Measurements from ENCODE around the gene TMEM38B. TPM values are rescaled to one million over a fixed set of nuclear protein-coding genes. Genes with fewer than 3 reads are reported as not detected.
A peak's percentile ranks its signal among the peaks of the same experiment; 100 is the strongest.
"Not testable (repeated sequence)": the region's sequence is repeated elsewhere in the genome, so short reads cannot be mapped to it uniquely, and the experiment has no call there.

Gene TMEM38B
- total RNA-seq, 1 donor from 2014 or later: 29.3 TPM

GRCh38 chr9:105679257-105680022 is 14.9 kb upstream of the TMEM38B start:
- no peak for DNase-seq (ENCODE audit: low spot score in 2 of 2)
- no peak for FAIRE-seq

GRCh38 chr9:105681313-105681712 is 13.0 kb upstream of the TMEM38B start:
- no peak for FAIRE-seq
- DNase-seq (ENCODE audit: low spot score in 2 of 2): no peak

- DNase-seq (ENCODE audit: low spot score in 2 of 2): no peak
- no peak for FAIRE-seq
Observed at GRCh38 chr9:105681724-105682123, 12.6 kb upstream of the TMEM38B start.

- FAIRE-seq (no peak), DNase-seq (ENCODE audit: low spot score in 2 of 2) (no peak)
Observed at GRCh38 chr9:105683688-105684275, 10.6 kb upstream of the TMEM38B start.

GRCh38 chr9:105686936-105687335 is 7.4 kb upstream of the TMEM38B start:
- no peak for FAIRE-seq
- no peak for DNase-seq (ENCODE audit: low spot score in 2 of 2)

- FAIRE-seq: no peak
Observed at GRCh38 chr9:105690742-105691141, 3.6 kb upstream of the TMEM38B start.

GRCh38 chr9:105693435-105694189 is 729 bp upstream of the TMEM38B start:
- FAIRE-seq: no peak

More at GRCh38 chr9:105690742-105691141, 3.6 kb upstream of the TMEM38B start:
- DNase-seq (ENCODE audit: low spot score in 2 of 2): peak in 1 of 2 donors; percentile 14

GRCh38 chr9:105694848-105695581 is 674 bp downstream of the TMEM38B start:
- no peak for FAIRE-seq
- peak; percentile 39 to 49 for DNase-seq (ENCODE audit: low spot score in 2 of 2)

More at GRCh38 chr9:105693435-105694189, 729 bp upstream of the TMEM38B start:
- DNase-seq (ENCODE audit: low spot score in 2 of 2): peak; percentile 8 to 20

GRCh38 chr9:105696219-105696793 is 2.0 kb downstream of the TMEM38B start:
- DNase-seq (ENCODE audit: low spot score in 2 of 2): no peak
- FAIRE-seq: no peak

- no peak for DNase-seq (ENCODE audit: low spot score in 2 of 2)
- FAIRE-seq: no peak
Observed at GRCh38 chr9:105697871-105698270, 3.5 kb downstream of the TMEM38B start.

GRCh38 chr9:105698348-105698870 is 4.1 kb downstream of the TMEM38B start:
- DNase-seq (ENCODE audit: low spot score in 2 of 2) (no peak), FAIRE-seq (no peak)

- DNase-seq (ENCODE audit: low spot score in 2 of 2) (no peak), FAIRE-seq (no peak)
Observed at GRCh38 chr9:105700668-105701067, 6.3 kb downstream of the TMEM38B start.

- FAIRE-seq: no peak
- no peak for DNase-seq (ENCODE audit: low spot score in 2 of 2)
Observed at GRCh38 chr9:105701145-105701544, 6.8 kb downstream of the TMEM38B start.

GRCh38 chr9:105702207-105702606 is 7.9 kb downstream of the TMEM38B start:
- FAIRE-seq: no peak
- no peak for DNase-seq (ENCODE audit: low spot score in 2 of 2)

- FAIRE-seq; DNase-seq (ENCODE audit: low spot score in 2 of 2): not testable (repeated sequence)
Observed at GRCh38 chr9:105703638-105704037, 9.3 kb downstream of the TMEM38B start.

- FAIRE-seq: no peak
Observed at GRCh38 chr9:105706156-105706555, 11.8 kb downstream of the TMEM38B start.

GRCh38 chr9:105708405-105708804 is 14.1 kb downstream of the TMEM38B start:
- no peak for FAIRE-seq
- no peak for DNase-seq (ENCODE audit: low spot score in 2 of 2)

More at GRCh38 chr9:105706156-105706555, 11.8 kb downstream of the TMEM38B start:
- no peak for DNase-seq (ENCODE audit: low spot score in 2 of 2)

- FAIRE-seq (no peak), DNase-seq (ENCODE audit: low spot score in 2 of 2) (no peak)
Observed at GRCh38 chr9:105710638-105711037, 16.3 kb downstream of the TMEM38B start.

- FAIRE-seq (no peak), DNase-seq (ENCODE audit: low spot score in 2 of 2) (no peak)
Observed at GRCh38 chr9:105711867-105712266, 17.5 kb downstream of the TMEM38B start.

GRCh38 chr9:105712297-105712696 is 18.0 kb downstream of the TMEM38B start:
- DNase-seq (ENCODE audit: low spot score in 2 of 2) (no peak), FAIRE-seq (no peak)

Data from frontal cortex (tissue), 4 donors.